ENCODE results near the gene THBS2. TPM values are rescaled to one million over a fixed set of nuclear protein-coding genes. Genes with fewer than 3 reads are reported as not detected.

The THBS2 gene
- total and polyA plus RNA-seq, 10 of the 15 experiments (the other 5 are each of a cell fraction or from before 2014, with no cell fraction given), result 0.07 to 0.10 TPM; not detected in 8

DNA sequence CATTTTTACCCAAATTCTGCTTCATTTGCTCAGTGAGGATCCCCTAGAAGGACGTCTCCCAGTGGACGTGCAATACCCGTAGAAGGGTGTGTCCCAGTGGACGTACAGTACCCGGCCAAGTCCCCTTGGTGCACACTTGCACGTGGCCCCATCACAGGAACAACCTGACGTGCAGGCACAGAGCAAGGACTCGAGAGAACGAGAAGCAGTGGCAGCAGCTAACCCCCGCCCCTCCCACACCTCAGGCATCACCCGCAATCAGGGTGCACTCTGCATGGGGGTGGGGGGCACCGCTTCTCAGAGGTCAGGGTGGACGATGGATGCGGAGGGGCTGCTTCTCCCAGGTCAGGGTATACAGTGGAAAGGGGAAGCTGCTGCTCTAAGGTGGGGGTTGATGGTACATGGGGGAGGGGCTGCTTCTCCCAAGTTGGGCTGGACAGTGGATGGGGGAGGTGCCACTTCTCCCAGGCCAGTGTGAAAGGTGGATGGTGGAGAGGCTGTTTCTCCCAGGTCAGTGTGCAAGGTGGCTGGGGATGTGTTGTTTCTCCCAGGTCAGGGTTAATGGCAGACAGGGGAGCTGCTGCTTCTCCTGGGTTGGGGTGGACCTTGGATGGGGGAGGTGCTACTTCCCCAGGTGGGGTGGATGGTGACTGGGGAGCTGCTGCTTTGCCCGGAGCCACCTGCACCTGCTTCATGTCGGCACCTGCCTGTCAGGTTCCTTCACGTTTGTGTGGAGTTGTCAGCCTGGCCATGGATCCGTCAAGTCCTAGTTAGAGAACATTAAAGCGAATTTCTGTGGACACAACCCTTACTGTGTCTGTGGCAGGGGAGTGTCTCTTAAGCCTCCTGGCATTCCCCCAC, 1.0 kb upstream of the THBS2 start (continued):
- TF ChIP-seq, protein P1, sequence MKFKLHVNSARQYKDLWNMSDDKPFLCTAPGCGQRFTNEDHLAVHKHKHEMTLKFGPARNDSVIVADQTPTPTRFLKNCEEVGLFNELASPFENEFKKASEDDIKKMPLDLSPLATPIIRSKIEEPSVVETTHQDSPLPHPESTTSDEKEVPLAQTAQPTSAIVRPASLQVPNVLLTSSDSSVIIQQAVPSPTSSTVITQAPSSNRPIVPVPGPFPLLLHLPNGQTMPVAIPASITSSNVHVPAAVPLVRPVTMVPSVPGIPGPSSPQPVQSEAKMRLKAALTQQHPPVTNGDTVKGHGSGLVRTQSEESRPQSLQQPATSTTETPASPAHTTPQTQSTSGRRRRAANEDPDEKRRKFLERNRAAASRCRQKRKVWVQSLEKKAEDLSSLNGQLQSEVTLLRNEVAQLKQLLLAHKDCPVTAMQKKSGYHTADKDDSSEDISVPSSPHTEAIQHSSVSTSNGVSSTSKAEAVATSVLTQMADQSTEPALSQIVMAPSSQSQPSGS (IDR thresholded peaks at IDR 0.05; ENCODE audit: low read length), result no peak
- no peak for TF ChIP-seq ZSCAN29 (IDR thresholded peaks at IDR 0.05)

DNA sequence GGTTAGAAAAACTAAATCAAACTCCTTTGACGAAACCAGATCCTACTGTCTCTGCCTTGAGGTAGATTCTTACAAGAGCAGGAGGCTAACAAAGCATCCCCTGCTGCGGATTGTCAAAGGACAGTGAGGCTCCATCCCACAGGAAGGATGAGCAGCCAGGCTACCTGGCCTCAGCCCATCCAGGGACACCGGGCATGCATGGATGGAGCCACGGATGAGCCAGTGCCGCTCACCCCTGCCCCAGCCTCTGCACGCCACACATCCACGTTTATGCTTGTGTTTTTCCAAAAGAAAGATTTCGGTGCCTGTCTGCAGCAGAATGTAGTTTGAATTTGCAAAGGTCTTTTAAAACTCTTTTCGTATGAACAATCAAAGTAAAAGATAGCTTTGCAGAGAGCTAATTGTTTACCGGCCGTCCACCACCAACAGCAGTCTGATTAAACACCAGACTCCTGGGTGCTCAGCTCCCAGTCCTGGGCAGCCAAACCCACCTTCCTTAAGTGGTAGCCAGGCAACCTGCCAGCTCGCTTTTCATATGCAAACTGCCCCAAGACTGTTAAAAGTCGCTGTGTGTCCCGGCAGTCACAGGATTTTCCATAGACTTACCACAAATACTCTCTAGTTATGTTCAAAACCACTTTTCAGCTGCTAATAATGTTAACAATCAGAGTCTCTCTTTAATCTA, 999 bp downstream of the THBS2 start:
- H2AFZ ChIP-seq (ENCODE audit: control insufficient read depth, low read depth, low read length), result no peak overlapping the region
- no peaks in the 10 kb centered on the region for H3K36me3 ChIP-seq (ENCODE audit: control insufficient read depth in 2 of 2, insufficient read depth in 2 of 2, low read length in 1 of 2)
- TF ChIP-seq POLR2A (IDR thresholded peaks at IDR 0.05; ENCODE audit: low read depth, low read length), result no peak
- TF ChIP-seq, protein P2, sequence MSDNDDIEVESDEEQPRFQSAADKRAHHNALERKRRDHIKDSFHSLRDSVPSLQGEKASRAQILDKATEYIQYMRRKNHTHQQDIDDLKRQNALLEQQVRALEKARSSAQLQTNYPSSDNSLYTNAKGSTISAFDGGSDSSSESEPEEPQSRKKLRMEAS (IDR thresholded peaks at IDR 0.05; ENCODE audit: low read depth, low read length), result no peak
- TF ChIP-seq, protein P3, sequence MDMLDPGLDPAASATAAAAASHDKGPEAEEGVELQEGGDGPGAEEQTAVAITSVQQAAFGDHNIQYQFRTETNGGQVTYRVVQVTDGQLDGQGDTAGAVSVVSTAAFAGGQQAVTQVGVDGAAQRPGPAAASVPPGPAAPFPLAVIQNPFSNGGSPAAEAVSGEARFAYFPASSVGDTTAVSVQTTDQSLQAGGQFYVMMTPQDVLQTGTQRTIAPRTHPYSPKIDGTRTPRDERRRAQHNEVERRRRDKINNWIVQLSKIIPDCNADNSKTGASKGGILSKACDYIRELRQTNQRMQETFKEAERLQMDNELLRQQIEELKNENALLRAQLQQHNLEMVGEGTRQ (IDR thresholded peaks at IDR 0.05; ENCODE audit: borderline replicate concordance, low read depth, low read length), result no peak
- TF ChIP-seq NR2C2 (IDR thresholded peaks at IDR 0.05; ENCODE audit: borderline replicate concordance, control insufficient read depth, insufficient read length, low read depth), result no peak
- no peaks in the 10 kb centered on the region for H3K79me2 ChIP-seq (ENCODE audit: control insufficient read depth, insufficient read depth, low read length)
- ChIA-PET RAD21 (ENCODE audit: unreplicated experiment) (no interaction called here), SMC1A (ENCODE audit: uncharacterized antibody, unreplicated experiment) (no interaction called here), POLR2A (no interaction called here), CTCF (no interaction called here)
- H3K27ac ChIP-seq (ENCODE audit: control insufficient read depth, insufficient read depth), result no peak overlapping the region
- FAIRE-seq, result no peak
- no TSS peak for BruUV-seq (replicated peaks)
- no peak for DNase-seq (ENCODE audit: low read depth, low spot score)
- in situ Hi-C loops (cut with MboI) (no loop called here), intact Hi-C loops (cut with micrococcal nuclease; ENCODE audit: unreplicated experiment) (no loop called here)
- 2% methylated on average over 14 of the region's 14 CpGs for WGBS (ENCODE audit: insufficient coverage, insufficient replicate concordance, low lambda C conversion rate, missing lambda C conversion rate)
- no peaks in the 10 kb centered on the region for H4K20me1 ChIP-seq (ENCODE audit: control insufficient read depth, insufficient read depth)
- no peaks in the 10 kb centered on the region; the same call in 2 of the 3 replicates for H3K9me3 ChIP-seq (replicated peaks; ENCODE audit: control insufficient read depth, insufficient read depth, low read length)
- H3K4me2 ChIP-seq (ENCODE audit: control insufficient read depth, insufficient read depth), result no peak overlapping the region
- H3K27me3 ChIP-seq (replicated peaks in 1 of 2; ENCODE audit: control insufficient read depth in 2 of 2, insufficient read depth in 2 of 2, low read length in 1 of 2), result peaks cover 0 to 3% of the 10 kb centered on the region in 2 experiments; a peak in 1 of 4 replicates
- no peak overlapping the region for H3K9ac ChIP-seq (ENCODE audit: control insufficient read depth, insufficient read depth, low read length)
- no peak for ATAC-seq
- H3K4me3 ChIP-seq, result no peak overlapping the region
- no peaks in the 10 kb centered on the region for H3K4me1 ChIP-seq (ENCODE audit: control insufficient read depth, insufficient read depth, low read length)

Measured in GM12878 (cell line).